ENCODE measurements around the gene HSPA4. TPM values are rescaled to one million over a fixed set of nuclear protein-coding genes. Genes with fewer than 3 reads are reported as not detected.

HSPA4 gene
- total and polyA plus RNA-seq, 4 donors = 51.3 to 135 (median 55.0) TPM

Other genes starting within 250 kb of the HSPA4 start
- under 1 TPM in 1 of 2 donors, not detected in 1; 0.18 TPM for gene SOWAHA, start 238.7 kb upstream of the HSPA4 start, total RNA-seq
- 1 to 10 TPM in 1 of 2 donors, under 1 TPM in 1; 0.41 to 9.5 TPM for gene SOWAHA, start 238.7 kb upstream of the HSPA4 start, polyA plus RNA-seq
- 10 to 100 TPM in 1 of 2 donors, 1 to 10 TPM in 1; 6.1 to 15.0 TPM for gene SHROOM1, start 221.4 kb upstream of the HSPA4 start, total RNA-seq
- gene SHROOM1, start 221.4 kb upstream of the HSPA4 start, polyA plus RNA-seq = 10 to 100 TPM in 1 of 2 donors, 1 to 10 TPM in 1; 1.4 to 11.7 TPM
- gene GDF9, start 185.5 kb upstream of the HSPA4 start, total RNA-seq = under 1 TPM; 0.19 to 0.39 TPM
- gene GDF9, start 185.5 kb upstream of the HSPA4 start, polyA plus RNA-seq = under 1 TPM in 1 of 2 donors, not detected in 1; 0.84 TPM
- gene UQCRQ, start 185.4 kb upstream of the HSPA4 start, total RNA-seq = 100 to 1,000 TPM; 212 to 249 TPM
- 100 to 1,000 TPM; 249 to 397 TPM for gene UQCRQ, start 185.4 kb upstream of the HSPA4 start, polyA plus RNA-seq
- 1 to 10 TPM; 1.3 to 2.1 TPM for gene LEAP2, start 178.3 kb upstream of the HSPA4 start, total RNA-seq
- gene LEAP2, start 178.3 kb upstream of the HSPA4 start, polyA plus RNA-seq = 1 to 10 TPM in 1 of 2 donors, under 1 TPM in 1; 0.88 to 1.7 TPM
- 100 to 1,000 TPM; 100 to 131 TPM for gene AFF4, start 88.4 kb upstream of the HSPA4 start, total RNA-seq
- gene AFF4, start 88.4 kb upstream of the HSPA4 start, polyA plus RNA-seq = 10 to 100 TPM in 1 of 2 donors, 1 to 10 TPM in 1; 8.4 to 17.7 TPM
- 10 to 100 TPM; 17.3 to 31.4 TPM for gene ZCCHC10, start 25.5 kb upstream of the HSPA4 start, total RNA-seq
- 10 to 100 TPM; 11.3 to 40.8 TPM for gene ZCCHC10, start 25.5 kb upstream of the HSPA4 start, polyA plus RNA-seq